HL-60 (cell line): ENCODE results near the gene IL36A.

Experiments used
- DNase-seq, 2 experiments: peaks; one replicate each; pipeline ENCODE4 v3.0.0-alpha.2; 2010 to 2020; ENCODE audit warnings: low read depth in 1 of 2, low spot score in 1 of 2
- H3K27ac ChIP-seq: fragments of 250-450 bp; sonication (Bioruptor Pico); replicated peaks from 2 replicates; pipeline ENCODE4 v1.5.1; 2020; ENCODE audit warnings: mild to moderate bottlenecking, moderate library complexity
- H3K27me3 ChIP-seq: fragments of 250-450 bp; sonication (Bioruptor Pico); 2 replicates; pipeline ENCODE4 v1.5.1; 2021; ENCODE audit warnings: mild to moderate bottlenecking, moderate library complexity; ENCODE audit not compliant: insufficient read depth, poor library complexity, severe bottlenecking
- H3K4me3 ChIP-seq: replicated peaks from 2 replicates; pipeline ENCODE4 v1.5.1; 2011; ENCODE audit warnings: mild to moderate bottlenecking, control low read depth, low read length; ENCODE audit not compliant: insufficient read depth
- CTCF ChIP-seq: IDR thresholded peaks from one replicate; pipeline ENCODE4 v1.5.1; 2011; ENCODE audit warnings: low read length, control low read depth, inconsistent platforms; ENCODE audit not compliant: insufficient read depth
- GABPA ChIP-seq: IDR thresholded peaks from 2 replicates; pipeline ENCODE4 v1.6.1; 2012; ENCODE audit warnings: low read depth
- POLR2AphosphoS5 ChIP-seq: IDR thresholded peaks from 2 replicates; pipeline ENCODE4 v1.6.1; 2012; ENCODE audit warnings: low read depth
- REST ChIP-seq: IDR thresholded peaks from 2 replicates; pipeline ENCODE4 v1.6.1; 2012; ENCODE audit warnings: low read depth; ENCODE audit not compliant: insufficient replicate concordance
- SPI1 ChIP-seq: IDR thresholded peaks from 2 replicates; pipeline ENCODE4 v1.6.1; 2012; ENCODE audit warnings: low read depth, mild to moderate bottlenecking, borderline replicate concordance

Gene IL36A

GRCh38 chr2:112959109-112959812 lies 46.0 kb upstream of the IL36A start:
- DNase-seq: peak in 1 of 2 experiments; percentile 13

GRCh38 chr2:112960230-112960825 lies 44.9 kb upstream of the IL36A start:
- Histone ChIP-seq H3K27ac (no peak overlapping the region), H3K27me3 (peaks cover 2% of the 10 kb centered on the region), H3K4me3 (no peak overlapping the region)
- TF ChIP-seq POLR2AphosphoS5 (no peak), SPI1 (no peak)
- DNase-seq: no peak

More at GRCh38 chr2:112959109-112959812, 46.0 kb upstream of the IL36A start:
- H3K27me3 ChIP-seq: no peaks in the 10 kb centered on the region
- no peak overlapping the region for H3K27ac ChIP-seq
- no peak overlapping the region for H3K4me3 ChIP-seq
- no peak for TF ChIP-seq CTCF
- TF ChIP-seq REST: no peak
- no peak for TF ChIP-seq SPI1
- no peak for TF ChIP-seq GABPA
- no peak for TF ChIP-seq POLR2AphosphoS5

DNA sequence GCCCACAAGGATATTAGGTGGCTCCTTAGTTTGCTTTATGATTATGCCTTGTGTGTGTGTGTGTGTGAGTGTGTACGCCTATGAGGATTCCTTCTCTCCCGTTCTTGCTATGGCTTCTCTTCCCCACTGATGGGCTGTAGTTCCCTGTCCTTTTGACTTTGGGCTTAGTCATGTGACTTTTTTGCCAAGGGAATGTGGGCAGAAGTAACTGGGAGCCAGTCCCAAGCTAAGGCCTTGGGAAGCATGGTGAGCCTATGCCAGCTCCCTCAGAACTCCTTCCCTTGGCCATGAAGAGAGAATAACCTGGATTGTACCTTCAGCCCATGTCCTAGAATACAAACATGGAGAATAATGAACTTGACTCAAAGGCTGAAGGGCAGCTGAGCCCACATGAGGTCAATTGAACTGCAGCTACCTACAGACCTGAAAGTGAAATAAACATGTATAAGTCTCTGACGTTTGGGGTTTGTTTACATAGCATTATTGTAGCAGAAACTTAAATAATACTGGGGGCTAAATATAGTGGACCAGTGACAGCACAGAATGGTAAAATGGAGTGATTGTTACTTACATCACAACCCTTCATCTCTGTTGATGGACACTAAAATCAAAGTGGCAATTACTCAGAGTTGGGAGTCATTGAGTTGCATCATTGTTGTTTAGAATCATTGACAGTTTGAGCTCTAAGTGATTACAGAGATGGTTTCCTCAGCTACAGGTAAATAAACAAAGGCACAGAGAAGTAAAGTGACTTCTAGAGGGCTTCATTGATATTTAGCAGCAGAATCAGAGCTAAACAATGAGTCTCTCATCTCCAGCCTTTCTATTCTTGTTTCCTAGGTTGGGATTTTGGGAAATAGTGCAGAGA lies 42.7 kb upstream of the IL36A start:
- no peak overlapping the region for H3K27ac ChIP-seq
- H3K4me3 ChIP-seq: no peak overlapping the region
- DNase-seq: no peak
- H3K27me3 ChIP-seq: peaks cover 2% of the 10 kb centered on the region
- TF ChIP-seq CTCF (no peak), SPI1 (no peak), REST (no peak), GABPA (no peak), POLR2AphosphoS5 (no peak)

- DNase-seq: no peak
- peaks cover 5% of the 10 kb centered on the region for H3K27me3 ChIP-seq
- no peak for TF ChIP-seq GABPA
- no peak for TF ChIP-seq SPI1
- no peak for TF ChIP-seq POLR2AphosphoS5
- TF ChIP-seq CTCF: no peak
- no peak for TF ChIP-seq REST
- no peak overlapping the region for H3K27ac ChIP-seq
- H3K4me3 ChIP-seq: no peak overlapping the region
Observed at GRCh38 chr2:112967023-112967422, 38.2 kb upstream of the IL36A start.
